ENCODE results near the gene GABBR2. TPM values are rescaled to one million over a fixed set of nuclear protein-coding genes. Genes with fewer than 3 reads are reported as not detected.

GABBR2 gene
- total and polyA plus RNA-seq, 2 of the 8 experiments (the other 6 are each of a cell fraction or from before 2014, with no cell fraction given): 0.50 to 1.2 TPM

- TF ChIP-seq CTCF (IDR thresholded peaks at IDR 0.05; ENCODE audit: control extremely low read depth in 1 of 3, insufficient read depth in 1 of 3, low read depth in 1 of 3, low read length in 3 of 3): no peak
Measured at GRCh38 chr9:98318834-98319478, 389.8 kb downstream of the GABBR2 start (continued).

All from H1 (cell line).